CD4-positive, CD25-positive, alpha-beta regulatory T cell (primary cell): ENCODE measurements around the gene ZBTB5. TPM values are rescaled to one million over a fixed set of nuclear protein-coding genes. Genes with fewer than 3 reads are reported as not detected.

Source experiments
- ATAC-seq, 2 donors: fragments of 150-1000 bp; cut with Tn5 transposase; one replicate each; pipeline ENCODE4 v1.10.0; 2021; ENCODE audit warnings: low read depth in 2 of 2, moderate number of reproducible peaks in 2 of 2, moderate library complexity in 1 of 2
- DNase-seq, 3 donors: peaks; one replicate each; pipeline versions ENCODE4 v3.0.0 to v3.0.0-alpha.2; 2012 to 2022; ENCODE audit warnings: mixed read lengths in 1 of 3
- H3K27ac ChIP-seq: one replicate; pipeline ENCODE4 v1.7.0; 2013; ENCODE audit warnings: mild to moderate bottlenecking, low read length; ENCODE audit not compliant: insufficient read depth, poor library complexity, severe bottlenecking
- H3K27me3 ChIP-seq: one replicate; pipeline ENCODE4 v1.7.0; 2013; ENCODE audit warnings: low read length; ENCODE audit not compliant: control insufficient read depth, insufficient read depth
- H3K36me3 ChIP-seq: one replicate; pipeline ENCODE4 v1.7.0; 2013; ENCODE audit warnings: mild to moderate bottlenecking, low read length, moderate library complexity; ENCODE audit not compliant: control insufficient read depth, insufficient read depth
- H3K4me1 ChIP-seq: 2 replicates; pipeline ENCODE4 v1.7.0; 2013; ENCODE audit warnings: mild to moderate bottlenecking, low read length; ENCODE audit not compliant: insufficient read depth, control insufficient read depth, poor library complexity, severe bottlenecking
- H3K4me3 ChIP-seq: one replicate; pipeline ENCODE4 v1.7.0; 2013; ENCODE audit warnings: low read depth, mild to moderate bottlenecking, low read length, moderate library complexity
- H3K9me3 ChIP-seq, 2 experiments: 1 replicate in 1 of 2; 2 replicates in 1 of 2; pipeline ENCODE4 v1.7.0; 2013; ENCODE audit warnings: low read length in 2 of 2, mild to moderate bottlenecking in 1 of 2, moderate library complexity in 1 of 2; ENCODE audit not compliant: control insufficient read depth in 2 of 2
- H3K27ac Mint-ChIP-seq, 3 donors: one replicate each; pipeline ENCODE4 v1.8.0; 2020 to 2022; ENCODE audit warnings: mild to moderate bottlenecking in 3 of 3, mixed read lengths in 3 of 3, moderate library complexity in 2 of 3
- H3K27me3 Mint-ChIP-seq: one replicate; pipeline ENCODE4 v1.8.0; 2022; ENCODE audit warnings: mild to moderate bottlenecking, mixed read lengths
- H3K36me3 Mint-ChIP-seq: one replicate; pipeline ENCODE4 v1.8.0; 2020; ENCODE audit warnings: mixed read lengths
- H3K4me1 Mint-ChIP-seq, 4 donors: one replicate each; pipeline ENCODE4 v1.8.0; 2020 to 2022; ENCODE audit warnings: mixed read lengths in 4 of 4, mild to moderate bottlenecking in 1 of 4
- H3K4me3 Mint-ChIP-seq, 4 donors: one replicate each; pipeline ENCODE4 v1.8.0; 2020 to 2022; ENCODE audit warnings: mild to moderate bottlenecking in 4 of 4, mixed read lengths in 4 of 4, moderate library complexity in 3 of 4
- H3K9me3 Mint-ChIP-seq, 7 donors: one replicate each; pipeline ENCODE4 v1.8.0; 2020 to 2022; ENCODE audit warnings: mixed read lengths in 7 of 7, mild to moderate bottlenecking in 3 of 7, moderate library complexity in 2 of 7
- polyA plus RNA-seq, 4 donors: library from polyadenylated mRNA; unstranded; fragments of 300-500 nt; fragmentation: Illumina TruSeq; gene quantifications; one replicate each; pipeline ENCODE4 v1.2.3, GENCODE V29; 2021
- total RNA-seq: library from RNA; stranded (reverse); gene quantifications from one replicate; pipeline ENCODE4 v1.2.3, GENCODE V29; 2022

Gene ZBTB5
- total and polyA plus RNA-seq, 5 donors from 2014 or later, result 0.22 to 13.5 (median 1.5) TPM

GRCh38 chr9:37395663-37396062 is 69.6 kb downstream of the ZBTB5 start:
- no peak overlapping the region for H3K4me3 ChIP-seq
- Mint-ChIP-seq H3K9me3 (no peaks in the 10 kb centered on the region), H3K27me3 (peaks cover 13% of the 10 kb centered on the region), H3K36me3 (no peaks in the 10 kb centered on the region), H3K4me3 (no peak overlapping the region), H3K4me1 (no peaks in the 10 kb centered on the region), H3K27ac (no peak overlapping the region)
- H3K4me1 ChIP-seq, result no peaks in the 10 kb centered on the region
- no peak for ATAC-seq
- DNase-seq, result no peak
- H3K27ac ChIP-seq, result no peak overlapping the region
- H3K36me3 ChIP-seq, result no peaks in the 10 kb centered on the region
- H3K9me3 ChIP-seq, result no peaks in the 10 kb centered on the region
- H3K27me3 ChIP-seq, result no peaks in the 10 kb centered on the region

- Histone ChIP-seq H3K4me1 (no peaks in the 10 kb centered on the region), H3K9me3 (no peaks in the 10 kb centered on the region), H3K36me3 (no peaks in the 10 kb centered on the region), H3K4me3 (no peak overlapping the region), H3K27ac (no peak overlapping the region), H3K27me3 (no peaks in the 10 kb centered on the region)
- no peak overlapping the region for H3K4me3 Mint-ChIP-seq
- peaks cover 11% of the 10 kb centered on the region for H3K27me3 Mint-ChIP-seq
- ATAC-seq, result no peak
- H3K27ac Mint-ChIP-seq, result no peak overlapping the region
- no peaks in the 10 kb centered on the region for H3K36me3 Mint-ChIP-seq
- DNase-seq, result no peak
- H3K9me3 Mint-ChIP-seq, result no peaks in the 10 kb centered on the region
- no peaks in the 10 kb centered on the region for H3K4me1 Mint-ChIP-seq
These were observed 70.0 kb downstream of the ZBTB5 start for GRCh38 chr9:37395229-37395628.

DNA sequence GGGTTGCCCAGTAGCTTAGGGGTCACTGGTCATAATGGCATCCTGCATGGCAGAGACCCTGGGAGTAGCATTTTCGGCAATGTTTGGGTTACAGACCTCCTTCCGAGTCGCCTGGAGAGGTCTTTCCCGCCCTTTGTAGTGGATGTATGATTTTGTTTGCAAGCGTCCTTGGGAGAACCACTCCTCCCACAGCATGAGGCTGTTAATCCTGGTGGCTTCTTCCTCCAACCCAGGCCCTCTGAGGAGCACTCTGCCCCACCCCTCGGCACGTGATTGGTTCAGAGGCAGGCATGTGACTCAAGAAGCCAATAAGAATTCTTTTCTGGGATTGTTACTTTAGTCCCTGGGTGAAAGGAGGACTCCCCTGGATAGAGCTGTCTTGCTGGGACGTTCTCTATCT is 73.0 kb downstream of the ZBTB5 start:
- no peaks in the 10 kb centered on the region for H3K4me1 ChIP-seq
- H3K4me3 ChIP-seq, result no peak overlapping the region
- H3K4me1 Mint-ChIP-seq, result no peaks in the 10 kb centered on the region
- no peaks in the 10 kb centered on the region for H3K36me3 ChIP-seq
- H3K27me3 ChIP-seq, result no peaks in the 10 kb centered on the region
- H3K36me3 Mint-ChIP-seq, result no peaks in the 10 kb centered on the region
- no peak overlapping the region for H3K27ac Mint-ChIP-seq
- no peak overlapping the region for H3K4me3 Mint-ChIP-seq
- H3K27ac ChIP-seq, result no peak overlapping the region
- no peaks in the 10 kb centered on the region for H3K9me3 ChIP-seq
- ATAC-seq (no peak), DNase-seq (no peak)
- peaks cover 16% of the 10 kb centered on the region for H3K27me3 Mint-ChIP-seq
- no peaks in the 10 kb centered on the region for H3K9me3 Mint-ChIP-seq

GRCh38 chr9:37390759-37391158 is 74.5 kb downstream of the ZBTB5 start:
- Histone ChIP-seq H3K9me3 (no peaks in the 10 kb centered on the region), H3K4me3 (no peak overlapping the region), H3K36me3 (no peaks in the 10 kb centered on the region), H3K27ac (no peak overlapping the region), H3K27me3 (no peaks in the 10 kb centered on the region), H3K4me1 (no peaks in the 10 kb centered on the region)
- H3K27ac Mint-ChIP-seq, result no peak overlapping the region
- DNase-seq (peak in 2 of 3 donors; percentile 13 to 41), ATAC-seq (no peak)
- no peak overlapping the region for H3K4me3 Mint-ChIP-seq
- H3K36me3 Mint-ChIP-seq, result no peaks in the 10 kb centered on the region
- H3K9me3 Mint-ChIP-seq, result no peaks in the 10 kb centered on the region
- H3K27me3 Mint-ChIP-seq, result peaks cover 13% of the 10 kb centered on the region
- no peaks in the 10 kb centered on the region for H3K4me1 Mint-ChIP-seq

Other genes with a start within 250 kb of the ZBTB5 start
- gene GRHPR, start 42.8 kb downstream of the ZBTB5 start, total RNA-seq, result 36.6 TPM
- 10 to 100 TPM; 47.2 to 73.9 (median 70.6) TPM for gene GRHPR, start 42.8 kb downstream of the ZBTB5 start, polyA plus RNA-seq
- gene POLR1E, start 20.5 kb upstream of the ZBTB5 start, total RNA-seq, result 26.9 TPM
- gene POLR1E, start 20.5 kb upstream of the ZBTB5 start, polyA plus RNA-seq, result 10 to 100 TPM; 11.2 to 18.3 (median 13.2) TPM
- 2.4 TPM for gene FBXO10, start 110.9 kb upstream of the ZBTB5 start, total RNA-seq
- 1 to 10 TPM in 1 of 4 donors, under 1 TPM in 3; 0.40 to 1.0 (median 0.68) TPM for gene FBXO10, start 110.9 kb upstream of the ZBTB5 start, polyA plus RNA-seq
- gene TOMM5, start 127.1 kb upstream of the ZBTB5 start, total RNA-seq, result 31.9 TPM
- 100 to 1,000 TPM; 146 to 198 (median 168) TPM for gene TOMM5, start 127.1 kb upstream of the ZBTB5 start, polyA plus RNA-seq
- not detected for gene FRMPD1, start 185.5 kb upstream of the ZBTB5 start, total RNA-seq
- gene FRMPD1, start 185.5 kb upstream of the ZBTB5 start, polyA plus RNA-seq, result not detected